ENCODE measurements around the gene UNCX.
A peak's percentile ranks its signal among the peaks of the same experiment; 100 is the strongest.
"Not testable (repeated sequence)": the region's sequence is repeated elsewhere in the genome, so short reads cannot be mapped to it uniquely, and the experiment has no call there.

UNCX gene

DNA sequence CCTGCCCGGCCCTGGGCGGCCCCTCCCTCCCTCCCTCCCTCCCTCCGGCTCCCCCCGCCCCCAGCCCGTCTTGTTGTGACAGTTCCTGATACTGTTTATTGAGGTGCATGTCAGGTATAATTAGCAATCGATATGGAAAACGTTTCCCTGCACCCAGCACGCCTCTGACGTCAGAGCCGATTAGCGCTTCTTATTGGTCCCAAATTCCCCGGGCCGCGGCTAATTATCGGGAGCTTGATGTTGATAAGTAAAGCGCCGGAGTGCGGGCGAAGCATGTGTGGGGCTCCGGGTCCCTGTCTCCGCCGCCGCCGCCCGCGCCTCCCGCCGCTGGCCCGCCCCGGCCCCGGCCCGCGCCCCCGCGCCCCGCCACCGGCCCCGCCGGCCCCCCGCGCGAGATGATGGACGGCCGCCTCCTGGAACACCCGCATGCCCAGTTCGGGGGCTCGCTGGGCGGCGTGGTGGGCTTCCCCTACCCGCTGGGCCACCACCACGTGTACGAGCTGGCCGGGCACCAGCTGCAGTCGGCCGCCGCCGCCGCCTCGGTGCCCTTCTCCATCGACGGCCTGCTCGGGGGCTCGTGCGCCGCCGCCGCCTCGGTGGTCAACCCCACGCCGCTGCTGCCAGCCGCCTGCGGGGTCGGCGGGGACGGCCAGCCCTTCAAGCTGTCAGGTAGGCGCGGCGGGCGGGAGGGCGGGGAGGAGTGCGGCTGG, at the start of gene UNCX:
Gene UNCX (plus strand): TSS at position 250 of the 710 bp plus-strand sequence. CDS start 146 bp downstream, at position 396.
- no peak for DNase-seq

DNA sequence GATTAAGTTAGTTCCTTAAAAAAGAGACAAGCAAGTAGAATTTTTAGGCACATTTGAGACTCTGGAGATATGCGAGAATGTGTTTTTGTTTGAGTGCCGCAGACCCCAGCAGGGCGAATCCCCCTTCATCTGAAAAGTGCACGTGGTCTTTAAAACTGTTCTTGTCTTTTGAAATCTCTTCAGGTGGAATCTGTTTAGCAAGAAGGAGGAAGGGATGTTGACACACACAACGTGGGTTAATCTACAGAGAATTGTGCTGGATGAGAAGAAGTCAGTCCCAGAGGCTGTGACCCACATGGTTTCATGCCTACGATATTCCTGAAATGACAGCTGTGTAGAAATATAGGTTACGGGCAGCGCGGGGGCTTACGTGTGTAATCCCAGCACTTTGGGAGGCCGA, 45.5 kb upstream of the UNCX start:
- no peak for DNase-seq

DNA sequence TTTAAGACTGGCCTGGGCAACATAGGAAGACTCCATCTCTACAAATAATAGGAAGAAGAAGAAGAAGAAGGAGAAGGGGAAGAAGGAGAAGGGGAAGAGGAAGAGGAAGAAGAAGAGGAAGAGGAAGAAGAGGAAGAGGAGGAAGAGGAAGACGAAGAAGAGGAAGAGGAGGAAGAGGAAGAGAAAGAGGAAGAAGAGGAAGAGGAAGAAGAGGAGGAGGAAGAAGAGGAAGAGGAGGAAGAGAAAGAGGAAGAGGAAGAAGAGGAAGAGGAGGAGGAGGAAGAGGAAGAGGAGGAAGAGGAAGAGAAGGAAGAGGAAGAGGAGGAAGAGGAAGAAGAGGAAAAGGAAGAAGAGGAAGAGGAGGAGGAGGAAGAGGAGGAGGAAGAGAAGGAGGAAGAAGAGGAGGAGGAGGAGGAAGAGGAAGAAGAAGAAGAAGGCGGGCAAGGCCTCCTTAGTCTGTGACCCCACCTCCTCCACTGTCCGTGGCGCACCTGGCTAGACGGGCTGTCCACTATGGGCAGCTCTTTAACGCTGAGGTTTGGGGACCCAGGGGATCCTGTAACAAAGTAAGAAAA, 43.9 kb upstream of the UNCX start:
- DNase-seq = no peak

DNA sequence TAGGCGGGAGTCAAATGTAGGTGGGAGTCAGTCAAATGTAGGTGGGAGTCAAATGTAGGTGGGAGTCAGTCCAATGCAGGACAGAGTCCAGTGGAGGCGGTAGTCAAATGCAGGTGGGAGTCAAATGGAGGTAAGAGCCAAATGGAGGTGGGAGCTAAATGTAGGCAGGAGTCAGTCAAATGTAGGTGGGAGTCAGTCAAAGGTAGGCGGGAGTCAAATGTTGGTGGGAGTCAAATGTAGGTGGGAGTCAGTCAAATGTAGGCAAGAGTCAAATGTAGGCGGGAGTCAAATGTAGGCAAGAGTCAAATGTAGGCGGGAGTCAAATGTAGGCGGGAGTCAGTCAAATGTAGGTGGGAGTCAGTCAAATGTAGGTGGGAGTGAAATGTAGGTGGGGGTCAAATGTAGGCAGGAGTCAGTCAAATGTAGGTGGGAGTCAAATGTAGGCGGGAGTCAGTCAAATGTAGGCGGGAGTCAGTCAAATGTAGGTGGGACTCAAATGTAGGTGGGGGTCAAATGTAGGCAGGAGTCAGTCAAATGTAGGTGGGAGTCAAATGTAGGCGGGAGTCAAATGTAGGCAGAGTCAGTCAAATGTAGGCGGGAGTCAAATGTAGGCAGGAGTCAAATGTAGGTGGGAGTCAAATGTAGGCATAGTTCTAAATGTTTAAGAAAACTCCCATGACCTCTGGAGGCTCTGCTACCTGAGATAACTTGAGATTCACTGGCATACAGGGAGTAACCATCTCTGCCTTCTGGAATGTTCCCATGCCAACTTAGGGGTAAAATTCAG, 42.5 kb upstream of the UNCX start:
- DNase-seq = no peak

DNA sequence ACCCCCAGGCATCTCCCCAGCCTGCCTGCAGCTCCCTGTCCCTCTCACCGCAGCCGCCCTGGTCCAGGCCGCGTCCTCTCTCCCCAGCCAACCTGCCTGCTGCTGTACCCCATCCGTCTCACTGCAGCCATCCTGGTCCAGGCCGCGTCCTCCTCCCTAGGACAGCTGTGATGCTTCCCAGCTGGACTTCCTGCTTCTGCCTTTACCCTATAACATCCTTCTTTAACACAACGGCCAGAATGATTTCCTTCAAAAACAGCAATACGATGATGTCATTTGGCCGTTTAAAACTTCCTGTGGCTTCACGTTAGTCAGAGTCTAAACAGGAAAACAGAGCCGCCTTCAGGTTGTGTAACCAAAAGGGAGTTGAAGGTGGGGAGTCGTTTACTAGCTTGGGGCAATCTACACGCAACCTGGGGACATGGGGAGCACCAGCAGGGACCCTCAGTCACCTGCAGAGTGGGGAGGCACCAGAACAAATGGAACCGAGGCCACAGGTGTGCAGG, 40.4 kb upstream of the UNCX start:
- no peak for DNase-seq

DNA sequence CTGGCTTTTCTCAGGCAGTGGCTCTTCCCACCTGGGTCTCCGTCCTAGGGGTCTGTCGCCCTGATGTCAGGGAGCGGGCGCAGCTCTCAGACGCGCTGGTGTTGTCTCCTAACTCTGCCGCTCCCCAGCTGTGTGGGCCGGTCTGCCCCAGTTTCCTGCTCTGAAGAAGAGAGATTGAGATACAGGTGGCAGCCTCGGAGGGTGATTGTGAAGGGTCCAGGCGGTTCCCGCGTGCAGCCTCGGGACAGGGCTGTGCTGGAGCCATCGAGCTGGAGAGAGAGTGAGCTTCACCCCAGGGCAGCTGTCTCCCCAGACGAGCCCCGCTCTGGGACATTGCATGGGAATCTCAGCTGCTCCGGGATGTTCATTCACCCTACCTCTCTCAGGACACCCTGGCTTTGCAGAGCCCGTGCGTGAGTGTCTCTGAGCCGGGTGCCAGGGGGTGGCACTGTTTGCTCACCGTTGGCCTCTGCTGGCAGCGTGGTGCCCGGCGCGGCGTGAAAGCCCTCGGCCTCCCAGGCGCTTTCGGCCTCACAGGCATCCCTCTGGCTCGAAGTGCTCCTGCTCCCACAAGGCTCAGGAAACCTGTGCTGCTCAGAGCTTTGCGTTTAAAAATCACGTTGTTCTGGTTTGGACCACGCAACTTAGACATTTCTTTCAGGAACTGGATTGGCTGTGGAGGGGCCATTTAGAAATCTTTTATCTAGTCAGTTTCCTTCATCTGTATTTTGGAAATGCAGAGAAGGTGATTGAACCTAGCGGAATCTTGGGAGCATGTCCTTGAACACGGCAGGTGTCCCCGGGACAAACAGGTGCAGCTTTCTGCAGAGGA, 38.9 kb upstream of the UNCX start:
- DNase-seq = peak; percentile 45

DNA sequence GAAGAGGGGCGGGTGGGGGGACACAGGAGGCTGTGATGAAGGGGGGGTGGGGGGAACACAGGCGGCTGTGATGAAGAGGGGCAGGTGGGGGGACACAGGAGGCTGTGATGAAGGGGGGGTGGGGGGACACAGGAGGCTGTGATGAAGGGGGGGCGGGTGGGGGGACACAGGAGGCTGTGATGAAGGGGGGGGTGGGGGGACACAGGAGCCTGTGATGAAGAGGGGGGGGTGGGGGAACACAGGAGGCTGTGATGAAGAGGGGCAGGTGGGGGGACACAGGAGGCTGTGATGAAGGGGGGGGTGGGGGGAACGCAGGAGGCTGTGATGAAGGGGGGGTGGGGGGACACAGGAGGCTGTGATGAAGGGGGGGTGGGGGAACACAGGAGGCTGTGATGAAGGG, 36.2 kb upstream of the UNCX start:
- not testable (repeated sequence) for DNase-seq

DNA sequence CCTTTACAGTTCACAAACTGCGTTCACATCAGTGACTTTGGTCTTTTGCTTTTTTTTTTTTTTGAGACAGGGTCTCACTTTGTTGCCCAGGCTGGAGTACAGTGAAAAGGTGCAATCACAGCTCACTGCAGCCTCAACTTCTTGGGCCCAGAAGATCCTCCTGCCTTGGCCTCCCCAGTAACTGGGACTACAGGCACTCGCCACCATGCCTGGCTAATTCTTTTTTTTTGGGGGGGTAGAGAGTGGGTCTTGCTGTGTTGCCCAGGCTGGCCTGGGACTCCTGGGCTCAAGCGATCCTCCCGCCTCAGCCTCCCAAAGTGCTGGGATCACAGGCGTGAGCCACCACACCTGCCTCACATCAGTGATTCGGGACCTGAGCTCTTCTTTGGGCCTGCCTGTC, 35.7 kb upstream of the UNCX start:
- DNase-seq = no peak

DNA sequence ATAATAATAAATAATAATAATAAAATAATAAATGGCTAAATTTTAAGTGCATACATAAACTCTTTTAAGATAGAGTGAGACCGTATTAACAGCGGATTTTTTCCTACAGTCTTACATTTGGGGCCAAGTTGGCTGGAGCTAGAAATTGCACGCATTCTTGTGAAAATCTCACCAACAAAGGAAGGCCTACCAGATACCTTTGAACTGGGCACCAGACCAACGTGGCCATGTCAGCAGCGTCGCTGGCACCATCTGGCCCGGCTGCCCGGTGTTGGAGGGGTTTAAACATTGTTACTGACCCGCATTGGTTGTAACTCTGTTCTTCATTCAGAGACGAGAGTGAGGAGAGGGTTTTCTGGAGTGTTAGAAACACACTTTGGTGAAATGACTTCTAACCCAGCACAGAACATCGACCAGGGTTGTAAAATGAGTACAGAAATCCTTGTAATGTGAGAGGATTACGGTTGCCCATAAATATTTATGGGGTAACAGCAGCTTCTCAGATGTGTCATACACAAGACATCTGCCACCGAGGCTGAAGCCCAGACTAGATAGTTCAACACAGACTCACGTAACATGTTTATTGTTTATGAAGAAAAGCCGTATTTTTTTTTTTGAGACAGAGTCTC, 34.6 kb upstream of the UNCX start:
- no peak for DNase-seq

DNA sequence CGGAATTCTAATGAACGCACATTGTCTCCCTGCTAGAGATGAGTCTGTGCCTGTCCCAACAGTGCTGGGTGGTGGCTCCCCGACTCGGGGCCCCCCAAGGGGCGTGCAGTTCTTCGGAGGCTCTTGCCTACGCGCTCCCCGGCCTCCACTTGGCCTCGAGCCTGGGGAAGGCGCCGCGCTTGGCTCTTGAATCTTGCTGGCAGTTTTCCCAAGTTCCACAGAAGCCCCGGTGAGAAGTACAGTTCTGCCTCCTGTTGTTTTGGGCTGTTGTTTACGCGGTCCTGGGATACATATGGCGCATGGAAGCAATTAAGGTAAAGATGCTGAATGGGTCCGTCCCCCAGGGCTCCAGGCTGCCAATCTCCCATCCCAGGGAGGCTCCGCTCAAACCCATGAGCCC, 32.6 kb upstream of the UNCX start:
- no peak for DNase-seq

DNA sequence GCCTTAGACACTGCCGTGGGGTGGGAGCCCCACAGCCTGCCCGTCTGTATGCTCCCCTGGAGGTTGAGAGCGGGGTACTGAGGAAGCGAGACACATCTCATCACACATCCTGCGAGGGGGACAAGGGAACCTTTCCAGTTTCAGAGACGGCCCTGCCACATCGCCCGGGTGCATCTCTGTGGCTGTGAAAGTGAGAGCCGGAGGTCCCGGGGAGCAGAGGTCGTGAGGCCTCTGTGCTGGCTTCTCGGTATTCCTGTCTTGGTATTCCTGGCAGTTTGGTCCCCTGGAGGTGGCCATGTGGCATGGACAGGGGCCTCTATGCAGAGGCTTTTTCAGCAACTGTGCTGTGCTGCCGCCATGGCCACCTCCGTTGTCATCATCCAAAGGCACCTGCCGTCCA, 30.8 kb upstream of the UNCX start:
- DNase-seq = no peak

DNA sequence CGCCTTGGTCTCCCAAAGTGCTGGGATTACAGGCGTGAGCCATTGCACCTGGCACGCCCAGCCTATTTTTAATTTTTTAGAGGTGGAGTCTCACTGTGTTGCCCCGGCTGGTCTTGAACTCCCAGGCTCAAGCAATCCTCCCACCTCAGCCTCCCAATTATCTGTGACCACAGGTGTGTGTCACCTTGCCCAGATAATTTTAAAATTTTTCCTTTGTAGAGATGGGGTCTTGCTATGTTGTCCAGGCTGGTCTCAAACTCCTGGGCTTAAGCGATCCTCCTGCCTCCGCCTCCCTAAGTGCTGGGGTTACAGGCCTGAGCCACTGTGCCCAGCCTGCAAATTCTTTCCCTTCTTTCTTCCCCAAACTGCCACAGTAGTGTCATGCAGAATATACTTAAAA, 29.8 kb upstream of the UNCX start:
- not testable (repeated sequence) for DNase-seq

DNA sequence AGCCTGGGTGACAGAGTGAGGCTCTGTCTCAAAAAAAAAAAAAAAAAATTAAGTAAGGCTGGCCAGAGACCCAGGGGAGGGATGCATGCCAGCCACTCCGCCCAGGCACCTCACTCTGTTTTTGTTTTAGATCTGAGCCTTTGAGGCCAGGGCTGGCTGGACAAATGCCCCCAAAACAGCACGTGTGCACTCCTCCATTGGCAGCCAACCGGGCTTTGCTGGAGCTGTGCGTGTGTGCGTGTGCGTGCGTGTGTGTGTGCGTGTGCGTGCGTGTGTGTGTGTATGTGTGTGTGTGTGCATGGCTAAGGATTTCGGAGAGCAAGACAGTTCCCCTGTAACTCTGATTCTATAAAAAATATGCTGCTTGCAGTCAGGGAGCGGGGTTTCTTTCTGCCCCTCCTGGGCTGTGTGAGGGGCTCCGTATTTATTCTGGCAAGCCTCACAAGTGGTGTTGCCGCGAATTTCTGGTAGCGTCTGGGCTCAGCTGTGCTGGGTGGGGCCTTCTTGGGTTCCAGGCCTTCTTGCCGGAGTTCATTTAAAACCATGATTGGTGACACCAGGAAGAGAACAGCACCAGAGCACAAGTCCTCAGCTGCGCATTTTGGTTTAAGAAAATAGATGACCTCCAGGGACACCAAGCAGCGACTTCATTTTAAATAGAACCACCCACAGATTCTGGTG, 28.1 kb upstream of the UNCX start:
- no peak for DNase-seq

DNA sequence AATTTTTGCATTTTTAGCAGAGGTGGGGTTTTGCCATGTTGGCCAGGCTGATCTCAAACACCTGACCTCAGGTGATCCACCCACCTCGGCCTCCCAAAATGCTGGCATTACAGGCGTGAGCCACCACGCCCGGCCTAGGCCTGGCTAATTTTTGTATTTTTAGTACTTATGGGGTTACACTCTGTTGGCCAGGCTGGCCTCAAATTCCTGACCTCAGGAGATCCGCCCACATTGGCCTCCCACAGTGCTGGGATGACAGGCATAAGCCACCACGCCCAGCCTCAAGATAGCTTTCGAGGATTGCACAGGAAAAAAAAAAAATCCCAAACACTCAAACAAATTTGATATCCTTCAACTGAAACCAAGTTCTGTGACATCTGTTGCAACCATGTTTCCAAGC, 26.9 kb upstream of the UNCX start:
- not testable (repeated sequence) for DNase-seq

DNA sequence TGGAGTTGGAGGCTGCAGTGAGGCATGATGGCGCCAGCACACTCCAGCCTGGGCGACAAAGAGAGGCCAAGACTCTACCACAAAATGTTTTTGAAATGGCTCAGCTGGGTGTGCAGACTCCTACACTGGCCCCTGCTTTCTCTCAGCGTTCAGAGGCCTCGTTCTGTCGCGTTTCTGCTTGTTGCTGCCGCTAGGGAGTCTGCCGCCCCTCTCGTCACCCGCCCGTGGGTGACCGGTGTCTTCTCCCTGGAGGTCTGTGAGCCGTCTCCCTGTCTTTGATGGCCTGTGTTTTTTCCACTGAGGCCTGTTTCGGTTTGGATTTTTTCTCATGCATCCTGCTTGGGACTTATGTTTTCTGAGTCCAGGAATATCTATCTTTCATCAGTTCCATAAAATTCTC, 23.6 kb upstream of the UNCX start:
- no peak for DNase-seq

DNA sequence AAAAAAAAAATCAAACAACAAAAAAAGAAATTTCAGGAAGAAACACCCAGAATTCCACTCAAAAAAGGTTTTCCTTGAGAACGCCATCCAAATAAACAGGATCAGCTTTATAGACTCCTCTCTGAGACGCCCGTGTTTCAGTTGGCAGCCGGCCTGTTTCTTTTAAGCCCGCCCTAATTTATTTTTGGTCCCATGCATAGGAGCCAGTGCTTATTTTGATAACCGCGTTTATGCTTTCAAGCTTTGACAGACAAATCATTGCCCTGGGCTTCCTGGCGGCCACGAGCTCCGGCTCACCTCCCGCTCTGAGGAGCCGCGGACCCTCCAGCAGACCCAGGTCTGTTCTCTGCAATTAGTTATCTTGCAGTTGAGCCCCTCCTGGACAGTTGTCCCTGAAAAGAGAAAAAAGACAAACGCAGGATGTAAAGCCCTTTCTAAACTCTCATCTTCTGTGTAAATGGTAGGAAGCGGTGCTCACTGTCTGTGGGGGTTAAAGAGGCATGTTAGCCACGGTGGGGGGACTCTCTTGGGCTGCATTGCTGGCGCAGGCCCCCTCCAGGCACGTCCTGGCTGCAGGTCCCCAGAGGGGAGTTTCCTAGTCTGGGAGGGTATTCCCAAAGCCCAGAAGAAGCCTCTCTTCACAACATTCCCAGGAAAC, 22.2 kb upstream of the UNCX start:
- no peak for DNase-seq

DNA sequence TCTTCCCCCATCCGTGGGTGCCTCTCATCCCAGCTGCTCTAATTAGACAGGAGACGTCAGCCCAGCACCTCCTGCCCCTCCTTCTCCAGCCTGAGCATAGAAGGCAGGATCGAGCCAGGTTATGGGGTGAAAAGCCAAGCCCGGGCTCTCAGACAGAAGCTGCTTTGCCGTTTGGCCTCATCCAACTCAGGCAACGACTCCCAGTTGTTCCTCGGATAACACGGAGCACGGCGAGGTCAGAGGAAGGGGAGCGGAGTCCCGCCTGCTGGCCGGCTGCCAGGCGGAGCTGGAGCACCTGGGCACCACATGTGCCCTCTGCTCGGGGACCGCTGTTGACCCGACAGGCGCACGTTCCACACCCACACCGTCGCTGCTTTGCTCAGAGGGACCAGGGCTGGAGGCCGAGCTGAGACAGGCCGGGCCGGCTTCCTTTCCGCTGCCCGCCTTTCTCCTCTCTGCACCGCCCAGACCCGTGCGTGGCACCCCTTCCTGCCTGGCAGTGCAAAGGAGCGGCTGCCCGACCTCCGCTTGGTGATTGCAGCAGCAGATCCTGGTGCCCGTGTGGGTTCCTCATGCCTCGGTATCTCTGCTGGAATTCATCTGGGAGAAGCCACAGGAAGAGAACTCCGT, 21.6 kb upstream of the UNCX start:
- DNase-seq = no peak

DNA sequence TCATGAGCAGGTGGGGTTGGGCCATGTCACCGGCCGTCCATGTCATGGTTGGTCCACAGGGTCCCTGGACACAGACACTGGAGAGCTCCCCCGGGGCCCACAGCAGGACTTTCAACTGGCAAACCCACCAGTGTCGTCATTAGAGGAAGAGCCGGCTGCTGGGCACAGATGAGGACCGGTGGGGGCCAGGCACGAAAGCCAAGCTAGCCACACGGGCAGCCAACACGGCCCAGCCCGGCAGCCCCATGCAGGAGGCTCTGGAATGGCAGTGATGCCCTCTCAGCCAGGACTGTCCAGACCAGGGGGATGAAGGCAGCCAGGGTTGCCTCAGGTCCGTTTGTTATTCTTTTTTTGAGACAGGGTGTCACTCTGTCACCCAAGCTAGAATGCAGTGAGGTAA, 21.1 kb upstream of the UNCX start:
- no peak for DNase-seq

DNA sequence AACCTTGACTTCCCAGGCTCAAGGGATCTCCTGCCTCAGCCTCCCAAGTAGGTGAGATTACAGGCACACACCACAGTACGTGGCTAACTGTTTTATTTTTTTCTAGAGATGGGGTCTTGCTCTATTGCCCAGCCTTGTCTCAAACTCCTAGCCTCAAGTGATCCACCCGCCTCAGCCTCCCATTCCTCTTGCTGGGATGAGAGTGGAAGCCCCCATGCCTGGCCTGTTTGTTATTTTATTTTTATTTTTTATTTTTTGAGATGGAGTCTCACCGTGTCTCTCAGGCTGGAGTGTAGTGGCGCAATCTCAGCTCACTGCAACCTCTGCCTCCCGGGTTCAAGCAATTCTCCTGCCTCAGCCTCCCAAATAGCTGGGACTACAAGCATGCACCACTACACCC, 20.6 kb upstream of the UNCX start:
- not testable (repeated sequence) for DNase-seq

DNA sequence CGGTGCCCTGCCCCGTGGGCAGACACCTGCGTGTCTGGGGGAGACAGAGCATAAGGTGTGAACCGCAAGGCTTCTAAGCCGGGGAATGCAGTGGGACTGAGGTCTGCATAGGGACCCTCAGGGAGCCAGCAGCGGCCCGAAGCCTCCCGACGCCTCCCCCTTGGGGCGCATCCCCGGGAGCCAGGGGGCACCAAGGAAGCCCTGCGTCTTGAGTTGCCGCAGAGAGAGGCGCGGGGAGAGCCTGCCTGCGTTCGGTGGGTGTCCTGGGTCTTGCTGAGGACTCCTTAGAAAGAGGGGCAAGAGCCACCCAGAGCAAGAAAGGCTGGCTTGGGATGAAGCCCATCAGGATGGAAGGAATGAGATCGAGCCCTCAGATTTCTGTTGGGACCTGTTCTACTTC, 18.2 kb upstream of the UNCX start:
- DNase-seq = no peak
